ENCODE measurements around the gene UGT1A6.

GRCh38 chr2:233795735-233796171 is 103.1 kb downstream of the UGT1A6 start:
- TF ChIP-seq CTCF (IDR thresholded peaks at IDR 0.05) (no peak), POLR2A (IDR thresholded peaks at IDR 0.05) (no peak)
